Effector memory CD4-positive, alpha-beta T cell (primary cell): ENCODE data around the gene RGS19.

Source experiments
- DNase-seq, 3 donors: peaks; one replicate each; pipeline ENCODE4 v3.0.0-alpha.2; 2020
- H3K27ac ChIP-seq: 2 replicates; pipeline ENCODE4 v1.7.0; 2013; ENCODE audit warnings: mild to moderate bottlenecking, low read length, moderate library complexity; ENCODE audit not compliant: insufficient read depth, poor library complexity, severe bottlenecking
- H3K27me3 ChIP-seq: replicated peaks from 2 replicates; pipeline ENCODE4 v1.7.0; 2013; ENCODE audit warnings: mild to moderate bottlenecking, low read length; ENCODE audit not compliant: insufficient read depth, control insufficient read depth, poor library complexity, severe bottlenecking
- H3K36me3 ChIP-seq: 2 replicates; pipeline ENCODE4 v1.7.0; 2013; ENCODE audit warnings: mild to moderate bottlenecking, low read length, moderate library complexity; ENCODE audit not compliant: control insufficient read depth, insufficient read depth
- H3K4me1 ChIP-seq: 2 replicates; pipeline ENCODE4 v1.7.0; 2013; ENCODE audit warnings: low read length, mild to moderate bottlenecking; ENCODE audit not compliant: control insufficient read depth, insufficient read depth, poor library complexity, severe bottlenecking
- H3K4me3 ChIP-seq: 2 replicates; pipeline ENCODE4 v1.7.0; 2013; ENCODE audit warnings: low read length, low read depth, mild to moderate bottlenecking; ENCODE audit not compliant: insufficient read depth, poor library complexity, severe bottlenecking
- H3K9me3 ChIP-seq: 2 replicates; pipeline ENCODE4 v1.7.0; 2013; ENCODE audit warnings: mild to moderate bottlenecking, low read length, moderate library complexity; ENCODE audit not compliant: control insufficient read depth

RGS19 gene

DNA sequence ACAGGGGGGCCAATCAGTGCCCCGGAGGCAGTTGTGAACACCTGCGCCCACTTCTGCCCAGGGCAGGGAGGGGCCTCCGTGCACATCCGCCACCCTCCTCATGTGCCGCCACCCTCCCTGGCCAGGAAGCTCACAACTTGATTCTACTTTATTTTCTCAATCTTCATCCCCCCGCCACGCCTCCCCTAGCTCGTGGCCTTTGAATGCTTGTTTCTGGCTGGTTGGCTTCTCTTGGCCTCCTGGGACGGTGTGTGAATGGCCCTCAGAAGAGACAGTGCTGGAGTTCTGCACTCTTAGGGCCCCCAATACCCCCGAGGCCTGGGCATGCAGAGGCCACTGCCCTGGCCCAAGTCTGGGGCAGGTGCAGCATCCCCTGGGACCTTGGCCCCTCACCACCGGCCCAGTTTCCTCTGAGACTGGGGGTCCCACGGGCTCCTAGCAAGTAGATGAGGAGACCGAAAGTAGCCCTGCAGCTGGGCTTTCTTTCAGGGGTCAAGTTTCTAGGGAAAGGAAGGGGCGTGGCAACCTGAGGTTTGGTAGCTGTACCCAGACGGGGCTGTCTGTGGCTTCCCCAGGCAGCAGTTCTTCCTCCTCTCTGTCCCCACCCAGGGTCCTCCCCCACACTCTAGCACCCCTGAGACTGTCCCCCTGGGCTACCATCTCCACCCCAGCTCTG, 1.3 kb downstream of the RGS19 start:
- Histone ChIP-seq H3K4me3 (peak overlapping the region; percentile 85), H3K4me1 (peaks cover 38% of the 10 kb centered on the region)

GRCh38 chr20:64077541-64077875, 1.8 kb downstream of the RGS19 start:
- H3K36me3 ChIP-seq = peaks cover 38% of the 10 kb centered on the region
- DNase-seq = no peak
- peak overlapping the region; percentile 76 for H3K27ac ChIP-seq
- peaks cover 35% of the 10 kb centered on the region for H3K4me1 ChIP-seq
- no peaks in the 10 kb centered on the region for H3K9me3 ChIP-seq
- no peaks in the 10 kb centered on the region for H3K27me3 ChIP-seq
- H3K4me3 ChIP-seq = peak overlapping the region; percentile 85

More for the DNA sequence above, 1.3 kb downstream of the RGS19 start:
- H3K27me3 ChIP-seq = no peaks in the 10 kb centered on the region
- peak overlapping the region; percentile 76 for H3K27ac ChIP-seq
- peaks cover 33% of the 10 kb centered on the region for H3K36me3 ChIP-seq
- no peaks in the 10 kb centered on the region for H3K9me3 ChIP-seq
- peak; percentile 32 to 45 (median 45) for DNase-seq

DNA sequence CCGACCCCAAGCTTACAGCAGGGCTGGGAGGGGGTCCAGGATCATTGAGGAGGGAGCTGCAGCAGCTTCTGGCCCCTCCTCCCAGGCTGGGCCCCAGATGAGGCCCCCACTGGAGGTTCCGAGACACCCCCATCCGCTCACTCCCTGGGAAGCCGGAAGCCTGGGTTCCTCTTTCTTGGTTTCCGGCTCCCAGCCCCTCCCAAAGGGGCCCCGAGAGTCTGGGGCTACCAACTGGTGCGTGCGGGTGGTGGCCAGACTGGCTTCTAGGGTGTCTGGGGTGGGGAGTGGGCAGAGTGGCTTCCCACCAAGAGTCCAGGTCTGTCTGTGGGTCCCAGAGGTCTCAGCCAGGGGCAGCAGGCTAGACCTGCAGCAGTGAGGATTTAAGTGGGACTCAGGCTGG, 2.2 kb downstream of the RGS19 start:
- Histone ChIP-seq H3K9me3 (no peaks in the 10 kb centered on the region), H3K36me3 (peaks cover 41% of the 10 kb centered on the region), H3K4me1 (peaks cover 32% of the 10 kb centered on the region), H3K27me3 (no peaks in the 10 kb centered on the region), H3K27ac (peak overlapping the region; percentile 76), H3K4me3 (peak overlapping the region; percentile 85)
- DNase-seq = peak in 1 of 3 donors; percentile 37

- peaks cover 29% of the 10 kb centered on the region for H3K4me1 ChIP-seq
- no peak for DNase-seq
- no peaks in the 10 kb centered on the region for H3K27me3 ChIP-seq
- peak overlapping the region; percentile 76 for H3K27ac ChIP-seq
- H3K4me3 ChIP-seq = peak overlapping the region; percentile 85
- peaks cover 45% of the 10 kb centered on the region for H3K36me3 ChIP-seq
- H3K9me3 ChIP-seq = no peaks in the 10 kb centered on the region
Observed at GRCh38 chr20:64076061-64076997, 3.0 kb downstream of the RGS19 start.

- Histone ChIP-seq H3K27ac (no peak overlapping the region), H3K27me3 (no peaks in the 10 kb centered on the region), H3K36me3 (peaks cover 45% of the 10 kb centered on the region), H3K4me3 (no peak overlapping the region), H3K9me3 (no peaks in the 10 kb centered on the region), H3K4me1 (peaks cover 24% of the 10 kb centered on the region)
- no peak for DNase-seq
Observed at GRCh38 chr20:64075556-64075955, 3.8 kb downstream of the RGS19 start.

GRCh38 chr20:64074963-64075362, 4.4 kb downstream of the RGS19 start:
- peaks cover 45% of the 10 kb centered on the region for H3K36me3 ChIP-seq
- peaks cover 22% of the 10 kb centered on the region for H3K4me1 ChIP-seq
- H3K4me3 ChIP-seq = no peak overlapping the region
- no peaks in the 10 kb centered on the region for H3K27me3 ChIP-seq
- no peaks in the 10 kb centered on the region for H3K9me3 ChIP-seq
- no peak for DNase-seq
- H3K27ac ChIP-seq = no peak overlapping the region

- Histone ChIP-seq H3K4me1 (peaks cover 22% of the 10 kb centered on the region), H3K27ac (no peak overlapping the region), H3K36me3 (peaks cover 45% of the 10 kb centered on the region)
Observed at GRCh38 chr20:64074184-64074789, 5.0 kb downstream of the RGS19 start.

GRCh38 chr20:64073476-64074183, 5.7 kb downstream of the RGS19 start:
- peaks cover 45% of the 10 kb centered on the region for H3K36me3 ChIP-seq
- no peak for DNase-seq
- H3K27ac ChIP-seq = no peak overlapping the region
- no peaks in the 10 kb centered on the region for H3K9me3 ChIP-seq
- no peak overlapping the region for H3K4me3 ChIP-seq
- peaks cover 22% of the 10 kb centered on the region for H3K4me1 ChIP-seq
- no peaks in the 10 kb centered on the region for H3K27me3 ChIP-seq

More at GRCh38 chr20:64074184-64074789, 5.0 kb downstream of the RGS19 start:
- Histone ChIP-seq H3K4me3 (no peak overlapping the region), H3K27me3 (no peaks in the 10 kb centered on the region), H3K9me3 (no peaks in the 10 kb centered on the region)
- no peak for DNase-seq

DNA sequence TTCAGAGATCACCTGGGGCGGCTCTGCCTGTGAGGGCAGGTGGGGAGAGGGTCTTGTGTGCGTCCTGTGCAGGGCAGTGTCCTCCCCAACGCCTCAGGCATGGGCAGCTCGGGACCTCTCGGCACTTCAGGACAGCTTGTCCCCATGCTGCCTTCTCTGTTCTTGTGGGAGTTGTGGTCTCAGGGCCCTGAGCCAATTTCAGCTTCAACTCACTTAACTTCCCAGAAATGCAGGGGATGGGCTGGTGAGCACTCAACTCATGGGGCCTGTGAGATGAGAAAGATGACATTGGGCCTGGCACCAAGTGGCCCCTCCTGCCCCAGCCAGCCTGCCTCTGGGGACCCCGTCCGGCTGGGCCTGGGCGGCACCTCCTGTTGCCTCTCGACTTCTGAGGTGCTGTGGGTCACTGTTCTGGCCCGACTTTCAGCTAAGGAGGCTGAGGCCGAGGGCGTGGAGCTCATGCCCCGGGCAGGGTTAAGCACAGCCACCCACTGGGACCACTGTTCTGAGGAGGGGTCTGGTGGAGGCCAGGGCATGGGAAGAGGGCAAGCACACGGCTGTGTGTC, 6.7 kb downstream of the RGS19 start:
- peaks cover 45% of the 10 kb centered on the region for H3K36me3 ChIP-seq
- no peaks in the 10 kb centered on the region for H3K27me3 ChIP-seq
- H3K4me3 ChIP-seq = no peak overlapping the region
- peaks cover 19% of the 10 kb centered on the region for H3K4me1 ChIP-seq
- DNase-seq = no peak
- no peaks in the 10 kb centered on the region for H3K9me3 ChIP-seq
- H3K27ac ChIP-seq = no peak overlapping the region
